BLaER1 treated with 17β-estradiol and CSF1 and Interleukin-3, amounts not matched to agents 10 nM and 100 nM (cell line): ENCODE measurements around the gene RMI1.
"Not testable (repeated sequence)": the region's sequence is repeated elsewhere in the genome, so short reads cannot be mapped to it uniquely, and the experiment has no call there.

Experiments
- H3K27ac ChIP-seq, 11 experiments: shearing (Covaris generic); formaldehyde crosslinking; 2 replicates each; pipeline ENCODE4 v1.8.1; 2022
- H3K27me3 ChIP-seq, 11 experiments: shearing (Covaris generic); formaldehyde crosslinking; 2 replicates each; pipeline ENCODE4 v1.8.1; 2022
- H3K36me3 ChIP-seq, 11 experiments: shearing (Covaris generic); formaldehyde crosslinking; 2 replicates each; pipeline ENCODE4 v1.8.1; 2022
- H3K4me1 ChIP-seq, 10 experiments: shearing (Covaris generic); formaldehyde crosslinking; 2 replicates each; pipeline ENCODE4 v1.8.1; 2022
- H3K4me2 ChIP-seq, 11 experiments: shearing (Covaris generic); formaldehyde crosslinking; 2 replicates each; pipeline ENCODE4 v1.8.1; 2022
- H3K4me3 ChIP-seq, 10 experiments: shearing (Covaris generic); formaldehyde crosslinking; 2 replicates each; pipeline ENCODE4 v1.8.1; 2022
- H3K9ac ChIP-seq, 11 experiments: shearing (Covaris generic); formaldehyde crosslinking; 2 replicates each; pipeline ENCODE4 v1.8.1; 2022
- H3K9me3 ChIP-seq, 11 experiments: shearing (Covaris generic); formaldehyde crosslinking; replicated peaks in 1 of 11; 2 replicates each; pipeline ENCODE4 v1.8.1; 2022
- H4K20me1 ChIP-seq, 11 experiments: shearing (Covaris generic); formaldehyde crosslinking; 2 replicates each; pipeline ENCODE4 v1.8.1; 2022
- Cebpa-rat ChIP-seq, 11 experiments: shearing (Covaris generic); IDR thresholded peaks; 2 replicates each; pipeline ENCODE4 v1.8.1; 2022

RMI1 gene

GRCh38 chr9:84002344-84002743 is 21.7 kb downstream of the RMI1 start:
- Histone ChIP-seq H3K9me3 (no peaks in the 10 kb centered on the region), H3K4me1 (peaks cover 0 to 22% (median 16%) of the 10 kb centered on the region in 10 experiments; a peak in 16 of 20 replicates), H3K9ac (no peak overlapping the region), H4K20me1 (peaks cover 0 to 13% (median 0%) of the 10 kb centered on the region in 11 experiments; a peak in 6 of 22 replicates), H3K4me2 (peak overlapping the region in 3 of 11 experiments; percentile 1 to 32 (median 5); a peak in 6 of 22 replicates), H3K36me3 (peaks cover 16 to 96% (median 68%) of the 10 kb centered on the region in 11 experiments; a peak in 21 of 22 replicates), H3K4me3 (no peak overlapping the region), H3K27ac (no peak overlapping the region), H3K27me3 (no peaks in the 10 kb centered on the region)
- no peak for TF ChIP-seq Cebpa-rat (IDR thresholded peaks at IDR 0.05)

- TF ChIP-seq Cebpa-rat (IDR thresholded peaks at IDR 0.05), result no peak
- Histone ChIP-seq H3K9ac (no peak overlapping the region), H3K4me2 (no peak overlapping the region), H4K20me1 (peaks cover 0 to 7% (median 0%) of the 10 kb centered on the region in 11 experiments; a peak in 4 of 22 replicates), H3K27ac (no peak overlapping the region), H3K36me3 (peaks cover 16 to 89% (median 69%) of the 10 kb centered on the region in 11 experiments; a peak in 21 of 22 replicates), H3K9me3 (no peaks in the 10 kb centered on the region), H3K4me3 (no peak overlapping the region), H3K27me3 (no peaks in the 10 kb centered on the region), H3K4me1 (peaks cover 0 to 22% (median 16%) of the 10 kb centered on the region in 10 experiments; a peak in 16 of 20 replicates)
These were observed 22.6 kb downstream of the RMI1 start for GRCh38 chr9:84003246-84003645.

- no peak overlapping the region for H3K9ac ChIP-seq
- no peaks in the 10 kb centered on the region for H3K9me3 ChIP-seq
- peaks cover 0 to under 1% (median 0%) of the 10 kb centered on the region in 10 experiments; a peak in 3 of 20 replicates for H3K4me1 ChIP-seq
These were observed 27.1 kb downstream of the RMI1 start for GRCh38 chr9:84007662-84008061.

GRCh38 chr9:84024041-84024575 is 43.5 kb downstream of the RMI1 start:
- Histone ChIP-seq H3K9me3 (0 out of 22 replicates have a peak, but pooled peaks cover 0 to 6% (median 0%) of the 10 kb centered on the region in 11 experiments), H3K27ac (no peak overlapping the region), H3K4me3 (no peak overlapping the region), H3K4me1 (no peaks in the 10 kb centered on the region), H3K9ac (no peak overlapping the region), H3K27me3 (no peaks in the 10 kb centered on the region), H4K20me1 (no peaks in the 10 kb centered on the region), H3K4me2 (no peak overlapping the region), H3K36me3 (no peaks in the 10 kb centered on the region)
- TF ChIP-seq Cebpa-rat (IDR thresholded peaks at IDR 0.05), result no peak

More at GRCh38 chr9:84007662-84008061, 27.1 kb downstream of the RMI1 start:
- no peak for TF ChIP-seq Cebpa-rat (IDR thresholded peaks at IDR 0.05)
- Histone ChIP-seq H4K20me1 (no peaks in the 10 kb centered on the region), H3K27me3 (no peaks in the 10 kb centered on the region), H3K36me3 (peaks cover 7 to 46% (median 32%) of the 10 kb centered on the region in 11 experiments; a peak in 20 of 22 replicates), H3K27ac (no peak overlapping the region), H3K4me3 (no peak overlapping the region), H3K4me2 (no peak overlapping the region)

GRCh38 chr9:84027201-84027600 is 46.6 kb downstream of the RMI1 start:
- no peak overlapping the region for H3K4me2 ChIP-seq
- H3K27me3 ChIP-seq, result no peaks in the 10 kb centered on the region
- no peak overlapping the region for H3K27ac ChIP-seq
- H3K9me3 ChIP-seq, result 0 out of 22 replicates have a peak, but pooled peaks cover 0 to 6% (median 0%) of the 10 kb centered on the region in 11 experiments
- TF ChIP-seq Cebpa-rat (IDR thresholded peaks at IDR 0.05), result no peak
- no peaks in the 10 kb centered on the region for H4K20me1 ChIP-seq
- H3K36me3 ChIP-seq, result no peaks in the 10 kb centered on the region
- no peak overlapping the region for H3K4me3 ChIP-seq
- no peaks in the 10 kb centered on the region for H3K4me1 ChIP-seq
- no peak overlapping the region for H3K9ac ChIP-seq

- no peak for TF ChIP-seq Cebpa-rat (IDR thresholded peaks at IDR 0.05)
- Histone ChIP-seq H3K9ac (no peak overlapping the region), H3K9me3 (peaks cover 0 to 1% (median 0%) of the 10 kb centered on the region in 11 experiments; a peak in 2 of 22 replicates), H4K20me1 (no peaks in the 10 kb centered on the region), H3K27me3 (no peaks in the 10 kb centered on the region), H3K27ac (no peak overlapping the region), H3K4me3 (no peak overlapping the region), H3K4me2 (no peak overlapping the region), H3K4me1 (no peaks in the 10 kb centered on the region), H3K36me3 (no peaks in the 10 kb centered on the region)
These were observed 50.9 kb downstream of the RMI1 start for GRCh38 chr9:84031534-84031933.

GRCh38 chr9:84041857-84042256 is 61.3 kb downstream of the RMI1 start:
- not testable (repeated sequence) for H4K20me1 ChIP-seq, H3K27me3 ChIP-seq, H3K4me1 ChIP-seq, H3K36me3 ChIP-seq, H3K27ac ChIP-seq, H3K4me2 ChIP-seq, H3K9ac ChIP-seq, H3K4me3 ChIP-seq
- H3K9me3 ChIP-seq, result peaks cover 23 to 42% (median 36%) of the 10 kb centered on the region in 11 experiments

GRCh38 chr9:84045481-84046097 is 65.0 kb downstream of the RMI1 start:
- H3K9ac ChIP-seq, result no peak overlapping the region
- no peak overlapping the region for H3K4me2 ChIP-seq
- no peaks in the 10 kb centered on the region for H3K27me3 ChIP-seq
- no peak for TF ChIP-seq Cebpa-rat (IDR thresholded peaks at IDR 0.05)
- H4K20me1 ChIP-seq, result no peaks in the 10 kb centered on the region
- H3K4me1 ChIP-seq, result no peaks in the 10 kb centered on the region
- no peak overlapping the region for H3K4me3 ChIP-seq
- no peaks in the 10 kb centered on the region for H3K36me3 ChIP-seq
- H3K9me3 ChIP-seq, result peaks cover 23 to 40% (median 36%) of the 10 kb centered on the region in 11 experiments
- H3K27ac ChIP-seq, result no peak overlapping the region
